ENCODE measurements around the gene TAX1BP1.
A peak's percentile ranks its signal among the peaks of the same experiment; 100 is the strongest.

Gene TAX1BP1

DNA sequence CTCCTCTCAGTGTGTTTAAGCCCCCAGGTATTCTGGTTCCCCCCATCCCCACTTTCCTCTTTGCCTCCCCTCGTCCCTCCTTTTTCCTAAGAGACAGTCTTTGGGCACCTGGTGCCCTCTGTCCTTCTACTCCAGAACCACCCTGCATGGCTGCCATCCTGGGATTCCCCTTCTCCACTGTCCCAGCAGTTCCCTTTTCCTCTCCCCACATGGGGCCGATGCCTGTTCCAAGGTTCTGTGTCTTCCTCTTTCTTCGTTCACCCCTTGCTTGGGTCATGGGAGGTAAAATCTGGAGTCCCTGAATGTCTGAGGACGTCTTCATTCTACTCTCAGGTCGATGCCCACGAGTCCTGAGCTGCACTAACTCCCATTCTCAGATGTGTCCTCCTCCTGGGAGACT lies 120.8 kb downstream of the TAX1BP1 start:
- H3K9ac ChIP-seq (ENCODE audit: low read depth, low read length) = no peak overlapping the region
- no peak overlapping the region for H2AFZ ChIP-seq (ENCODE audit: low read depth, low read length)
- no peak overlapping the region for H3K4me3 ChIP-seq (ENCODE audit: low read depth in 1 of 2, low read length in 2 of 2)
- no peaks in the 10 kb centered on the region for H3K79me2 ChIP-seq (ENCODE audit: insufficient read depth, low read length)
- H4K20me1 ChIP-seq (ENCODE audit: insufficient read depth, low read length) = no peaks in the 10 kb centered on the region
- ATAC-seq (ENCODE audit: insufficient read depth, low read depth) (no peak), DNase-seq (no peak)
- no peaks in the 10 kb centered on the region for H3K4me1 ChIP-seq (ENCODE audit: insufficient read depth, low read length)
- TF ChIP-seq EZH2 (IDR thresholded peaks at IDR 0.05; ENCODE audit: borderline replicate concordance, low read depth, low read length, severe bottlenecking) = no peak
- H3K27me3 ChIP-seq (ENCODE audit: insufficient read depth, low read length, poor library complexity) = no peaks in the 10 kb centered on the region
- H3K27ac ChIP-seq (ENCODE audit: low read length) = no peak overlapping the region
- no peak overlapping the region for H3K4me2 ChIP-seq (ENCODE audit: insufficient read depth, low read length)
- H3K36me3 ChIP-seq (ENCODE audit: insufficient read depth, low read length) = no peaks in the 10 kb centered on the region
- H3K9me3 ChIP-seq (ENCODE audit: insufficient read depth, low read length, severe bottlenecking) = no peaks in the 10 kb centered on the region

GRCh38 chr7:27861747-27862146 lies 121.8 kb downstream of the TAX1BP1 start:
- Histone ChIP-seq H3K4me1 (ENCODE audit: insufficient read depth, low read length) (no peaks in the 10 kb centered on the region), H4K20me1 (ENCODE audit: insufficient read depth, low read length) (no peaks in the 10 kb centered on the region), H3K79me2 (ENCODE audit: insufficient read depth, low read length) (no peaks in the 10 kb centered on the region), H3K27me3 (ENCODE audit: insufficient read depth, low read length, poor library complexity) (no peaks in the 10 kb centered on the region), H2AFZ (ENCODE audit: low read depth, low read length) (no peak overlapping the region), H3K27ac (ENCODE audit: low read length) (no peak overlapping the region), H3K9me3 (ENCODE audit: insufficient read depth, low read length, severe bottlenecking) (no peaks in the 10 kb centered on the region), H3K9ac (ENCODE audit: low read depth, low read length) (no peak overlapping the region), H3K4me2 (ENCODE audit: insufficient read depth, low read length) (no peak overlapping the region), H3K36me3 (ENCODE audit: insufficient read depth, low read length) (no peaks in the 10 kb centered on the region), H3K4me3 (ENCODE audit: low read depth in 1 of 2, low read length in 2 of 2) (no peak overlapping the region)
- TF ChIP-seq, protein P1, sequence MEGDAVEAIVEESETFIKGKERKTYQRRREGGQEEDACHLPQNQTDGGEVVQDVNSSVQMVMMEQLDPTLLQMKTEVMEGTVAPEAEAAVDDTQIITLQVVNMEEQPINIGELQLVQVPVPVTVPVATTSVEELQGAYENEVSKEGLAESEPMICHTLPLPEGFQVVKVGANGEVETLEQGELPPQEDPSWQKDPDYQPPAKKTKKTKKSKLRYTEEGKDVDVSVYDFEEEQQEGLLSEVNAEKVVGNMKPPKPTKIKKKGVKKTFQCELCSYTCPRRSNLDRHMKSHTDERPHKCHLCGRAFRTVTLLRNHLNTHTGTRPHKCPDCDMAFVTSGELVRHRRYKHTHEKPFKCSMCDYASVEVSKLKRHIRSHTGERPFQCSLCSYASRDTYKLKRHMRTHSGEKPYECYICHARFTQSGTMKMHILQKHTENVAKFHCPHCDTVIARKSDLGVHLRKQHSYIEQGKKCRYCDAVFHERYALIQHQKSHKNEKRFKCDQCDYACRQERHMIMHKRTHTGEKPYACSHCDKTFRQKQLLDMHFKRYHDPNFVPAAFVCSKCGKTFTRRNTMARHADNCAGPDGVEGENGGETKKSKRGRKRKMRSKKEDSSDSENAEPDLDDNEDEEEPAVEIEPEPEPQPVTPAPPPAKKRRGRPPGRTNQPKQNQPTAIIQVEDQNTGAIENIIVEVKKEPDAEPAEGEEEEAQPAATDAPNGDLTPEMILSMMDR (IDR thresholded peaks at IDR 0.05; ENCODE audit: borderline replicate concordance, extremely low read depth, low read length, poor library complexity, severe bottlenecking) = no peak
- no peak for TF ChIP-seq EZH2 (IDR thresholded peaks at IDR 0.05; ENCODE audit: borderline replicate concordance, low read depth, low read length, severe bottlenecking)
- no peak for ATAC-seq (ENCODE audit: insufficient read depth, low read depth)
- DNase-seq = no peak

DNA sequence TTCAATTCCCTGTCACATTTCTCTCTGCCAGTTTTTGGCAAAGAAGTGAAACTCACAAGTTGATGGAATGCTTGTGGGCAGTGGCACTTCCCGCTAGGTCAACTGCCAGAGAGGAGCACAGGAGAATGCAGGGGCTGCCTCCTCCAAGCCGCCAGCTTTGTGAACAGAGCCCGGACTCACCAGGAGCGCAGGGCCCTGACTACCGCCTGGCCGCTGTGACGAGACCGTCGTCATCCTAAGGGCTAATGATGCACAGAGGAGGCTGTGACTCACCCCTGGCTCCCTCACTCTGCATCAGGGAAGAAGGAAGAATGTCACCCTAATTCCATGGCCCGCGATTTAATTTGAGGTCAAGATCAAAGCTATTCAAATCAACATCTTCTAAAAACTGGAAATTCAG lies 123.9 kb downstream of the TAX1BP1 start:
- Histone ChIP-seq H3K27me3 (ENCODE audit: insufficient read depth, low read length, poor library complexity) (no peaks in the 10 kb centered on the region), H3K9ac (ENCODE audit: low read depth, low read length) (no peak overlapping the region), H3K4me1 (ENCODE audit: insufficient read depth, low read length) (no peaks in the 10 kb centered on the region), H3K36me3 (ENCODE audit: insufficient read depth, low read length) (no peaks in the 10 kb centered on the region), H4K20me1 (ENCODE audit: insufficient read depth, low read length) (no peaks in the 10 kb centered on the region), H3K4me3 (ENCODE audit: low read depth in 1 of 2, low read length in 2 of 2) (no peak overlapping the region), H2AFZ (ENCODE audit: low read depth, low read length) (no peak overlapping the region), H3K4me2 (ENCODE audit: insufficient read depth, low read length) (no peak overlapping the region), H3K79me2 (ENCODE audit: insufficient read depth, low read length) (no peaks in the 10 kb centered on the region), H3K27ac (ENCODE audit: low read length) (no peak overlapping the region), H3K9me3 (ENCODE audit: insufficient read depth, low read length, severe bottlenecking) (no peaks in the 10 kb centered on the region)
- ATAC-seq (ENCODE audit: insufficient read depth, low read depth) (no peak), DNase-seq (no peak)
- TF ChIP-seq EZH2 (IDR thresholded peaks at IDR 0.05; ENCODE audit: borderline replicate concordance, low read depth, low read length, severe bottlenecking) = no peak
- TF ChIP-seq, protein P1 (IDR thresholded peaks at IDR 0.05; ENCODE audit: borderline replicate concordance, extremely low read depth, low read length, poor library complexity, severe bottlenecking) = no peak

GRCh38 chr7:27866256-27866655 lies 126.3 kb downstream of the TAX1BP1 start:
- no peak overlapping the region for H3K9ac ChIP-seq (ENCODE audit: low read depth, low read length)
- H3K4me3 ChIP-seq (ENCODE audit: low read depth in 1 of 2, low read length in 2 of 2) = no peak overlapping the region
- H3K9me3 ChIP-seq (ENCODE audit: insufficient read depth, low read length, severe bottlenecking) = no peaks in the 10 kb centered on the region
- DNase-seq (no peak), ATAC-seq (ENCODE audit: insufficient read depth, low read depth) (peak; percentile 58; the same call in 2 of the 3 replicates)
- H3K4me2 ChIP-seq (ENCODE audit: insufficient read depth, low read length) = no peak overlapping the region
- H3K27me3 ChIP-seq (ENCODE audit: insufficient read depth, low read length, poor library complexity) = no peaks in the 10 kb centered on the region
- no peak overlapping the region for H2AFZ ChIP-seq (ENCODE audit: low read depth, low read length)
- H3K79me2 ChIP-seq (ENCODE audit: insufficient read depth, low read length) = no peaks in the 10 kb centered on the region
- H3K36me3 ChIP-seq (ENCODE audit: insufficient read depth, low read length) = no peaks in the 10 kb centered on the region
- TF ChIP-seq, protein P1 (IDR thresholded peaks at IDR 0.05; ENCODE audit: borderline replicate concordance, extremely low read depth, low read length, poor library complexity, severe bottlenecking) = no peak
- TF ChIP-seq EZH2 (IDR thresholded peaks at IDR 0.05; ENCODE audit: borderline replicate concordance, low read depth, low read length, severe bottlenecking) = no peak
- H3K4me1 ChIP-seq (ENCODE audit: insufficient read depth, low read length) = no peaks in the 10 kb centered on the region
- no peaks in the 10 kb centered on the region for H4K20me1 ChIP-seq (ENCODE audit: insufficient read depth, low read length)
- H3K27ac ChIP-seq (ENCODE audit: low read length) = no peak overlapping the region

Data from DND-41 (cell line).